Measurements from ENCODE around the gene IL22RA1. TPM values are rescaled to one million over a fixed set of nuclear protein-coding genes. Genes with fewer than 3 reads are reported as not detected.

IL22RA1 gene
- total RNA-seq, 1 experiment from 2014 or later, result 1.2 TPM

DNA sequence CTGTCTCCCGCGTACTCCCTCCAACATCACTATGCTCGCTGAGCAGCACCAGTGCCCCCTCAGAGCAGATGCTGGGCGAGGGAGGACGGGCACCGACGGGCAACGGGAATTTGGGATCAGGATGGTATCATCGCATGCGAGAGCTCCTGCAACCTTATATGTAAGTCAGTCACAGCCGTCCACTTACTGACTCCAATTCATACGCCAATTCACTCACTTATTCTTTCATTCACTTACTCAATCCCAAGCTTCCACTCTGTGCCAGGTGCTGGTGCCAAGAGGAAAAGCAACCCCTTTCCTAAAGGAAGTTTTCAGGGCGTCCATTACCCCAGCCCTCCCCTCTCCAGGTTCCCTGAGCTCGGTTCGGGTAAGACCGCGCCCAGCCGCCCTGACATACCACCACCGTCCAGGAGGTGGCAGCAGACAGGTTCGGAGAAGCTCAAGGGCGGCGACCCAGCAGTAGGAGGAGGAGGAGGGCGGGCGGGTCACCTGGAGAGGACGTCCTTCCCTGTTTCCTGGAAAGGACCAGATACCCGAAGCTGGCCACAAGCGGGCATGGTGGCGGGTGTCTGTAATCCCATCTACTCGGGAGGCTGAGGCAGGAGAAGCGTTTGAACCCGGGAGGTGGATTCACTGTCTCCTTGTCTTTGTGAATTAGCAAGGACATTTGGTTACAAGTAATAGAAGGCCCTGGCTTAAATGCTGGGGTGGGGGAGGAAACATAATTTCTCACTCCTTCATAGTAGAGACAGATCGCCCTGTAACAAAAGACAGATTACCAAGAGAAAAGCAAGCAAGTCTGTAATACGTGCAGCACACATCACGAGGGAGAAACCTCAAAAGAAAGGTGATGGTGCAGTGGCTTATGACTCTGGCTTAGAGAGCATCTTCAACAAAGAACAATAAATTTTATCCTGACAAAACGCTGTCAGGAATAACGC, 7.6 kb upstream of the IL22RA1 start:
- ChIA-PET CTCF (interaction anchor here (0.6 to 2.3 kb wide), 19 partner anchors 34 to 1275 kb away, joined by 3 to 41 read pairs (median 5); partner anchors contain the start of genes IFNLR1, MYOM3 and NIPAL3), POLR2A (ENCODE audit: unreplicated experiment) (interaction anchor here (0.5 to 1.1 kb wide), 5 partner anchors 36 to 502 kb away, joined by 3 to 15 read pairs (median 11); no protein-coding TSS in a partner anchor)
- TF ChIP-seq, protein P1, sequence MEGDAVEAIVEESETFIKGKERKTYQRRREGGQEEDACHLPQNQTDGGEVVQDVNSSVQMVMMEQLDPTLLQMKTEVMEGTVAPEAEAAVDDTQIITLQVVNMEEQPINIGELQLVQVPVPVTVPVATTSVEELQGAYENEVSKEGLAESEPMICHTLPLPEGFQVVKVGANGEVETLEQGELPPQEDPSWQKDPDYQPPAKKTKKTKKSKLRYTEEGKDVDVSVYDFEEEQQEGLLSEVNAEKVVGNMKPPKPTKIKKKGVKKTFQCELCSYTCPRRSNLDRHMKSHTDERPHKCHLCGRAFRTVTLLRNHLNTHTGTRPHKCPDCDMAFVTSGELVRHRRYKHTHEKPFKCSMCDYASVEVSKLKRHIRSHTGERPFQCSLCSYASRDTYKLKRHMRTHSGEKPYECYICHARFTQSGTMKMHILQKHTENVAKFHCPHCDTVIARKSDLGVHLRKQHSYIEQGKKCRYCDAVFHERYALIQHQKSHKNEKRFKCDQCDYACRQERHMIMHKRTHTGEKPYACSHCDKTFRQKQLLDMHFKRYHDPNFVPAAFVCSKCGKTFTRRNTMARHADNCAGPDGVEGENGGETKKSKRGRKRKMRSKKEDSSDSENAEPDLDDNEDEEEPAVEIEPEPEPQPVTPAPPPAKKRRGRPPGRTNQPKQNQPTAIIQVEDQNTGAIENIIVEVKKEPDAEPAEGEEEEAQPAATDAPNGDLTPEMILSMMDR (conservative IDR thresholded peaks at IDR 0.05; ENCODE audit: low read depth, low read length), result peak; percentile 79
- no peak for TF ChIP-seq EZH2 (IDR thresholded peaks at IDR 0.05; ENCODE audit: low read length, unreplicated experiment)
- Histone ChIP-seq H3K9me2 (replicated peaks; ENCODE audit: low read length) (no peaks in the 10 kb centered on the region), H3K79me2 (ENCODE audit: low read length) (no peaks in the 10 kb centered on the region), H3K27ac (ENCODE audit: low read length) (peak overlapping the region; percentile 77), H3K4me3 (ENCODE audit: low read length) (peak overlapping the region; percentile 68), H3K4me1 (ENCODE audit: insufficient read depth, low read length) (peaks cover 23% of the 10 kb centered on the region), H2AFZ (ENCODE audit: low read length) (peak overlapping the region; percentile 83), H3K36me3 (ENCODE audit: low read depth, low read length) (no peaks in the 10 kb centered on the region), H3K27me3 (ENCODE audit: low read length) (no peaks in the 10 kb centered on the region), H3K4me2 (ENCODE audit: low read length) (peak overlapping the region; percentile 92), H3K9me3 (ENCODE audit: low read length) (no peaks in the 10 kb centered on the region), H3K9ac (ENCODE audit: low read length) (peak overlapping the region; percentile 67), H4K20me1 (ENCODE audit: low read length) (no peaks in the 10 kb centered on the region), H3F3A (ENCODE audit: low read length, unreplicated experiment) (no peaks in the 10 kb centered on the region)
- intact Hi-C loops (cut with micrococcal nuclease), result loop anchor here (1.0 to 2.0 kb wide), 2 partner anchors 36 to 241 kb away; partner anchors contain the start of gene IFNLR1
- peak; percentile 95 for DNase-seq
- ATAC-seq, result peak; percentile 92
- TSS peak; percentile 94 for BruUV-seq (replicated peaks)

DNA sequence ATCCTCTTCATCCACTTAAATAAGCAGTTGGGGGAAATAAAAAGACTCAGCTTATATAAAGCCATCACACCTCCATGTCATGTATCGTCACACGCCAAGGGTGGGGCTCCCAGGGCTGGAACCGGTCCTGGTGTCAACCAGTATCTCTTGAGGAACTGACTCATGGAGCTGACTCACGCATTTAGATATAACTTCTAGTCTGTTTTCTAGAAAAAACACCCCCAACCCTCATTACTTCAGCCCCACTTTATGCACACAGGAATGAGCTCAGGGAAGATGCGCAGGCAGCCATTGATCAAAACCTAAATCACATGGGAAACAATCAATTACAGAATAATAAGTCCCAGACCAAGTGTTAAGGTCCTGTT, 6.9 kb upstream of the IL22RA1 start:
- Histone ChIP-seq H3K27ac (ENCODE audit: low read length) (peak overlapping the region; percentile 77), H3F3A (ENCODE audit: low read length, unreplicated experiment) (no peaks in the 10 kb centered on the region), H3K27me3 (ENCODE audit: low read length) (no peaks in the 10 kb centered on the region), H3K9me3 (ENCODE audit: low read length) (no peaks in the 10 kb centered on the region), H3K4me1 (ENCODE audit: insufficient read depth, low read length) (peaks cover 23% of the 10 kb centered on the region), H3K79me2 (ENCODE audit: low read length) (no peaks in the 10 kb centered on the region), H3K9ac (ENCODE audit: low read length) (peak overlapping the region; percentile 67), H4K20me1 (ENCODE audit: low read length) (no peaks in the 10 kb centered on the region), H3K4me2 (ENCODE audit: low read length) (peak overlapping the region; percentile 92), H3K4me3 (ENCODE audit: low read length) (peak overlapping the region; percentile 68), H3K9me2 (replicated peaks; ENCODE audit: low read length) (no peaks in the 10 kb centered on the region), H2AFZ (ENCODE audit: low read length) (peak overlapping the region; percentile 83), H3K36me3 (ENCODE audit: low read depth, low read length) (no peaks in the 10 kb centered on the region)
- intact Hi-C loops (cut with micrococcal nuclease), result loop anchor here (1.0 to 2.0 kb wide), 2 partner anchors 37 to 241 kb away; partner anchors contain the start of gene IFNLR1
- BruUV-seq (replicated peaks), result no TSS peak
- DNase-seq, result peak; percentile 87
- ChIA-PET CTCF (interaction anchor here (0.6 to 2.3 kb wide), 13 partner anchors 37 to 1276 kb away, joined by 3 to 41 read pairs (median 8); partner anchors contain the start of genes IFNLR1 and NIPAL3), POLR2A (ENCODE audit: unreplicated experiment) (interaction anchor here (0.5 to 1.1 kb wide), 6 partner anchors 36 to 501 kb away, joined by 3 to 15 read pairs (median 8); no protein-coding TSS in a partner anchor)
- TF ChIP-seq, protein P1 (conservative IDR thresholded peaks at IDR 0.05; ENCODE audit: low read depth, low read length), result no peak
- peak; percentile 78 for ATAC-seq

DNA sequence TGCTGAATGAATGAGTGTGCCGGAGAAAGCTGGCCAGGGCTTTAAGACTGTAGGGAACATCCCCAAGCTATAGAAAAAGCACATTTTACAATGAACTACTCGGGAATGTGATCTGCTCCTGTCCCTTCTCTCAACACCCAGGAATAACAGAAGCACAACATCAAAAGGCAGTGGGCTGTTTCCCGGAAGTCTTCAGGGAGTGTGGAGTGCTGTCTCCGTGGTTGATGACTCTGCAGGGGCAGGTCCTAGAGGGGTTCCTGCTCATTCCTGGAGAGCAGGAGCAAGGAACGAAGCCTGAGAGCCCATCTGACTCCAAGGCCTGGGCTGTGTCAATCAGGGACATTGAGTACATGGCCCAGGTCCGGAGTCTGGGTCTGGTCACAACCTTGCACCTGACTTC, 4.9 kb upstream of the IL22RA1 start:
- Histone ChIP-seq H2AFZ (ENCODE audit: low read length) (no peak overlapping the region), H3K9ac (ENCODE audit: low read length) (no peak overlapping the region), H3K27me3 (ENCODE audit: low read length) (no peaks in the 10 kb centered on the region), H3F3A (ENCODE audit: low read length, unreplicated experiment) (no peaks in the 10 kb centered on the region), H3K4me2 (ENCODE audit: low read length) (no peak overlapping the region), H3K36me3 (ENCODE audit: low read depth, low read length) (no peaks in the 10 kb centered on the region), H3K4me3 (ENCODE audit: low read length) (no peak overlapping the region), H3K9me2 (replicated peaks; ENCODE audit: low read length) (no peaks in the 10 kb centered on the region), H4K20me1 (ENCODE audit: low read length) (no peaks in the 10 kb centered on the region), H3K9me3 (ENCODE audit: low read length) (no peaks in the 10 kb centered on the region), H3K79me2 (ENCODE audit: low read length) (no peaks in the 10 kb centered on the region), H3K4me1 (ENCODE audit: insufficient read depth, low read length) (peaks cover 28% of the 10 kb centered on the region), H3K27ac (ENCODE audit: low read length) (no peak overlapping the region)
- ATAC-seq (no peak), DNase-seq (no peak)
- ChIA-PET POLR2A (ENCODE audit: unreplicated experiment) (no interaction called here), CTCF (interaction anchor here (0.5 kb wide), 1 partner anchor 243 kb away, joined by 3 read pairs; no protein-coding TSS in a partner anchor)
- intact Hi-C loops (cut with micrococcal nuclease), result no loop called here
- no TSS peak for BruUV-seq (replicated peaks)
- TF ChIP-seq EZH2 (IDR thresholded peaks at IDR 0.05; ENCODE audit: low read length, unreplicated experiment), result no peak
- no peak for TF ChIP-seq EZH2phosphoT487 (IDR thresholded peaks at IDR 0.05; ENCODE audit: borderline replicate concordance, low read length)
- TF ChIP-seq, protein P1 (conservative IDR thresholded peaks at IDR 0.05; ENCODE audit: low read depth, low read length), result no peak

Measured in PC-3 (cell line).